ENCODE results near the gene BEND7. TPM values are rescaled to one million over a fixed set of nuclear protein-coding genes. Genes with fewer than 3 reads are reported as not detected.

The BEND7 gene
- total and polyA plus RNA-seq, 9 of the 15 experiments (the other 6 are each of a cell fraction or from before 2014, with no cell fraction given) = 1.3 to 11.4 (median 5.2) TPM

GRCh38 chr10:13417459-13418126, 111.2 kb downstream of the BEND7 start (continued):
- no peak for TF ChIP-seq ZNF740 (CRISPR knock-in tag; IDR thresholded peaks at IDR 0.05)
- no peak for TF ChIP-seq ZNF740 (tag; IDR thresholded peaks at IDR 0.05)
- TF ChIP-seq ZNF408 (CRISPR knock-in tag; IDR thresholded peaks at IDR 0.05; ENCODE audit: low read depth) = no peak
- TF ChIP-seq SMAD4 (CRISPR knock-in tag; conservative IDR thresholded peaks at IDR 0.05) = peak; percentile 75
- TF ChIP-seq MGA (IDR thresholded peaks at IDR 0.05) = peak; percentile 97
- TF ChIP-seq TAL1 (IDR thresholded peaks at IDR 0.05) = peak; percentile 8; the same call in 1 of the 2 replicates
- TF ChIP-seq ZFX (CRISPR knock-in tag; IDR thresholded peaks at IDR 0.05) = peak; percentile 86
- no peak for TF ChIP-seq TFAM (CRISPR knock-in tag; conservative IDR thresholded peaks at IDR 0.05)
- TF ChIP-seq ZBTB5 (IDR thresholded peaks at IDR 0.05) = no peak
- no peak for TF ChIP-seq ZNF134 (CRISPR knock-in tag; conservative IDR thresholded peaks at IDR 0.05)
- peak; percentile 79; the same call in 1 of the 2 replicates for TF ChIP-seq NFRKB (IDR thresholded peaks at IDR 0.05; ENCODE audit: low read depth)
- TF ChIP-seq ZEB2 (IDR thresholded peaks at IDR 0.05) = peak; percentile 69; the same call in 1 of the 2 replicates
- TF ChIP-seq TRIM24 (IDR thresholded peaks at IDR 0.05) = peak in 1 of 2 experiments; percentile 54; a peak in 2 of 4 replicates
- TF ChIP-seq CBFA2T3 (IDR thresholded peaks at IDR 0.05) = peak; percentile 57

Data from K562 (cell line).